Colonic mucosa (tissue), 4 donors: Measurements from ENCODE around the gene RNF180. TPM values are rescaled to one million over a fixed set of nuclear protein-coding genes. Genes with fewer than 3 reads are reported as not detected.

Experiments
- DNase-seq: peaks from one replicate; pipeline ENCODE4 v3.0.0-alpha.2; 2020
- H3K27ac ChIP-seq: fragments of 200-600 bp; one replicate; pipeline ENCODE4 v1.8.0; 2021
- H3K27me3 ChIP-seq: fragments of 200-600 bp; one replicate; pipeline ENCODE4 v1.8.0; 2021
- H3K36me3 ChIP-seq: fragments of 200-600 bp; one replicate; pipeline ENCODE4 v1.8.0; 2021
- H3K4me1 ChIP-seq: fragments of 200-600 bp; one replicate; pipeline ENCODE4 v1.8.0; 2021; ENCODE audit warnings: mild to moderate bottlenecking
- H3K4me3 ChIP-seq: fragments of 200-600 bp; one replicate; pipeline ENCODE4 v1.8.0; 2021
- H3K9ac ChIP-seq, 2 donors: one replicate each; pipeline ENCODE4 v1.7.0; 2013; ENCODE audit warnings: control low read depth in 2 of 2, low read depth in 2 of 2, low read length in 2 of 2
- H3K9me3 ChIP-seq: fragments of 200-600 bp; one replicate; pipeline ENCODE4 v1.8.0; 2021
- CTCF ChIP-seq: fragments of 200-600 bp; IDR thresholded peaks from one replicate; pipeline ENCODE4 v1.8.0; 2022; ENCODE audit warnings: antibody characterized with exemption, mild to moderate bottlenecking
- intact Hi-C: fragments of 100-400 bp; cut with DNase I; formaldehyde crosslinking; loops from one replicate; pipeline ENCODE4 v1.14.1; 2022
- total RNA-seq, 2 donors: library from RNA; stranded (reverse); fragmentation: NEBNext Ultra II Directional in 1 of 2; extraction: Animal tissue kit (Norgen Biotek cat#: 25700) in 1 of 2; gene quantifications; one replicate each; pipeline ENCODE4 v1.2.1, GENCODE V29; 2021
- donor health status: healthy.
- donor health status: DM: no; HTN: no; CAD: no.
- donor health status: DM: no; HTN: no; CAD: no.

RNF180 gene
- total RNA-seq, 2 donors from 2014 or later: 1.2 to 2.7 TPM

- Histone ChIP-seq H3K27me3 (no peaks in the 10 kb centered on the region), H3K4me3 (no peak overlapping the region), H3K27ac (no peak overlapping the region), H3K36me3 (no peaks in the 10 kb centered on the region), H3K4me1 (no peaks in the 10 kb centered on the region), H3K9ac (no peak overlapping the region), H3K9me3 (no peaks in the 10 kb centered on the region)
- intact Hi-C loops: no loop called here
- no peak for TF ChIP-seq CTCF
- DNase-seq: no peak
Observed at GRCh38 chr5:64340293-64340692, 174.7 kb downstream of the RNF180 start.

- Histone ChIP-seq H3K4me1 (no peaks in the 10 kb centered on the region), H3K27me3 (no peaks in the 10 kb centered on the region), H3K9ac (no peak overlapping the region), H3K4me3 (no peak overlapping the region), H3K36me3 (no peaks in the 10 kb centered on the region), H3K9me3 (no peaks in the 10 kb centered on the region), H3K27ac (no peak overlapping the region)
- DNase-seq: no peak
- no peak for TF ChIP-seq CTCF
- intact Hi-C loops: no loop called here
Observed at GRCh38 chr5:64341340-64341739, 175.7 kb downstream of the RNF180 start.

GRCh38 chr5:64344501-64344900 is 178.9 kb downstream of the RNF180 start:
- H3K9me3 ChIP-seq: no peaks in the 10 kb centered on the region
- H3K4me3 ChIP-seq: no peak overlapping the region
- no peak overlapping the region for H3K9ac ChIP-seq
- no peak overlapping the region for H3K27ac ChIP-seq
- intact Hi-C loops: no loop called here
- H3K4me1 ChIP-seq: no peaks in the 10 kb centered on the region
- DNase-seq: no peak
- H3K36me3 ChIP-seq: no peaks in the 10 kb centered on the region
- no peak for TF ChIP-seq CTCF
- H3K27me3 ChIP-seq: no peaks in the 10 kb centered on the region

- no peak for DNase-seq
- no peaks in the 10 kb centered on the region for H3K4me1 ChIP-seq
- no peaks in the 10 kb centered on the region for H3K9me3 ChIP-seq
- no peak for TF ChIP-seq CTCF
- intact Hi-C loops: no loop called here
- H3K4me3 ChIP-seq: no peak overlapping the region
- no peaks in the 10 kb centered on the region for H3K36me3 ChIP-seq
- H3K27ac ChIP-seq: no peak overlapping the region
- H3K9ac ChIP-seq: no peak overlapping the region
- no peaks in the 10 kb centered on the region for H3K27me3 ChIP-seq
Observed at GRCh38 chr5:64347309-64347708, 181.7 kb downstream of the RNF180 start.

- no peaks in the 10 kb centered on the region for H3K36me3 ChIP-seq
- H3K4me3 ChIP-seq: no peak overlapping the region
- intact Hi-C loops: no loop called here
- no peak for TF ChIP-seq CTCF
- H3K27me3 ChIP-seq: no peaks in the 10 kb centered on the region
- DNase-seq: no peak
- H3K27ac ChIP-seq: no peak overlapping the region
- no peaks in the 10 kb centered on the region for H3K4me1 ChIP-seq
- H3K9ac ChIP-seq: no peak overlapping the region
- H3K9me3 ChIP-seq: no peaks in the 10 kb centered on the region
Observed at GRCh38 chr5:64364426-64364825, 198.8 kb downstream of the RNF180 start.

GRCh38 chr5:64384765-64385164 is 219.1 kb downstream of the RNF180 start:
- intact Hi-C loops: no loop called here
- no peak overlapping the region for H3K9ac ChIP-seq
- no peaks in the 10 kb centered on the region for H3K36me3 ChIP-seq
- H3K27ac ChIP-seq: no peak overlapping the region
- TF ChIP-seq CTCF: no peak
- no peaks in the 10 kb centered on the region for H3K27me3 ChIP-seq
- DNase-seq: no peak
- no peaks in the 10 kb centered on the region for H3K4me1 ChIP-seq
- no peaks in the 10 kb centered on the region for H3K9me3 ChIP-seq
- H3K4me3 ChIP-seq: no peak overlapping the region
